H1 (cell line): ENCODE results near the gene ADK. TPM values are rescaled to one million over a fixed set of nuclear protein-coding genes. Genes with fewer than 3 reads are reported as not detected.

Source experiments
- CTCF ChIA-PET: fragments of 300-600 bp; sonication (Branson Sonifier 250); formaldehyde crosslinking; loops from one replicate; lab custom pipeline; 2021; ENCODE audit not compliant: partially characterized antibody; lab: Charles Lee
- POLR2A ChIA-PET: fragments of 300-600 bp; sonication (Branson Sonifier 250); formaldehyde crosslinking; loops from one replicate; lab custom pipeline; 2021; ENCODE audit warnings: inconsistent platforms; ENCODE audit not compliant: partially characterized antibody; lab: Charles Lee
- DNase-seq, 2 experiments: peaks; one replicate each; pipeline versions ENCODE4 v3.0.0 to v3.0.0-alpha.2; 2010 to 2022; ENCODE audit warnings: low spot score in 2 of 2, low read depth in 1 of 2, mixed read lengths in 1 of 2
- FAIRE-seq: peaks from 2 replicates; lab custom pipeline; 2011; peaks lifted over from hg19 to GRCh38; lab: Jason Lieb, UNC
- H2AFZ ChIP-seq: 2 replicates; pipeline ENCODE4 v1.8.1; 2012; ENCODE audit warnings: low read length, inconsistent platforms
- H2AK5ac ChIP-seq: 2 replicates; pipeline ENCODE4 v1.6.1; 2013; ENCODE audit warnings: low read depth, low read length
- H2BK120ac ChIP-seq: replicated peaks from 2 replicates; pipeline ENCODE3; 2013; ENCODE audit warnings: low read depth, low read length, inconsistent platforms
- H2BK12ac ChIP-seq: 2 replicates; pipeline ENCODE4 v1.6.1; 2013; ENCODE audit warnings: low read depth, low read length
- H2BK15ac ChIP-seq: 2 replicates; pipeline ENCODE4 v1.6.1; 2013; ENCODE audit warnings: low read length
- H2BK20ac ChIP-seq: 2 replicates; pipeline ENCODE4 v1.6.1; 2013; ENCODE audit warnings: low read length
- H2BK5ac ChIP-seq: 2 replicates; pipeline ENCODE4 v1.6.1; 2013; ENCODE audit warnings: low read depth, low read length
- H3K14ac ChIP-seq: 2 replicates; pipeline ENCODE4 v1.6.1; 2013; ENCODE audit warnings: inconsistent platforms; ENCODE audit not compliant: insufficient read length
- H3K18ac ChIP-seq: 2 replicates; pipeline ENCODE4 v1.6.1; 2013; ENCODE audit warnings: low read length; ENCODE audit errors: extremely low read depth
- H3K23ac ChIP-seq: 2 replicates; pipeline ENCODE4 v1.6.1; 2013; ENCODE audit warnings: inconsistent platforms; ENCODE audit not compliant: insufficient read length
- H3K23me2 ChIP-seq: 2 replicates; pipeline ENCODE4 v1.6.1; 2013; ENCODE audit warnings: low read depth, low read length
- H3K27ac ChIP-seq: 2 replicates; pipeline ENCODE4 v1.6.1; 2011; ENCODE audit warnings: low read depth, low read length, inconsistent platforms
- H3K27me3 ChIP-seq, 4 experiments: replicated peaks in 1 of 4; 1 replicate in 1 of 4; 2 replicates in 3 of 4; pipeline versions ENCODE4 v1.6.1 to v1.8.1; 2011 to 2013; ENCODE audit warnings: low read length in 3 of 4, mild to moderate bottlenecking in 3 of 4, inconsistent platforms in 2 of 4, mixed read lengths in 2 of 4, moderate library complexity in 1 of 4; ENCODE audit not compliant: control insufficient read depth in 3 of 4, insufficient read depth in 3 of 4; ENCODE audit errors: extremely low read depth in 1 of 4
- H3K36me3 ChIP-seq, 4 experiments: 2 replicates each; pipeline versions ENCODE4 v1.6.1 to v1.8.1; 2011 to 2013; ENCODE audit warnings: mild to moderate bottlenecking in 4 of 4, low read length in 3 of 4, moderate library complexity in 2 of 4, control low read depth in 1 of 4, inconsistent platforms in 1 of 4; ENCODE audit not compliant: insufficient read depth in 4 of 4, control insufficient read depth in 2 of 4
- H3K4ac ChIP-seq: replicated peaks from 2 replicates; pipeline ENCODE3; 2013; ENCODE audit warnings: low read length, low read depth, mixed read lengths, inconsistent platforms; ENCODE audit not compliant: insufficient read length
- H3K4me1 ChIP-seq, 4 experiments: replicated peaks in 1 of 4; 1 replicate in 1 of 4; 2 replicates in 3 of 4; pipeline versions ENCODE4 v1.6.1 to v1.8.1; 2011 to 2013; ENCODE audit warnings: low read length in 3 of 4, inconsistent platforms in 2 of 4, mixed read lengths in 1 of 4; ENCODE audit not compliant: insufficient read depth in 4 of 4, control insufficient read depth in 3 of 4
- H3K4me2 ChIP-seq, 2 experiments: 2 replicates each; pipeline versions ENCODE4 v1.6.1 to v1.8.1; 2011 to 2013; ENCODE audit warnings: low read depth in 2 of 2, low read length in 2 of 2, control low read depth in 1 of 2, inconsistent platforms in 1 of 2, mild to moderate bottlenecking in 1 of 2; ENCODE audit not compliant: insufficient read depth in 1 of 2
- H3K4me3 ChIP-seq, 4 experiments: fragments of 200-600, 300-600 bp in 1 of 4; sonication (generic), shearing (Covaris generic), sonication (Bioruptor Twin) in 1 of 4; 2 replicates each; pipeline versions ENCODE4 v1.5.1 to v1.8.1; 2011 to 2016; ENCODE audit warnings: low read length in 4 of 4, low read depth in 3 of 4, control low read depth in 2 of 4, inconsistent platforms in 2 of 4, mild to moderate bottlenecking in 2 of 4, mixed read lengths in 1 of 4, moderate library complexity in 1 of 4; ENCODE audit not compliant: insufficient read depth in 2 of 4; ENCODE audit errors: extremely low read depth in 1 of 4
- H3K56ac ChIP-seq: replicated peaks from 2 replicates; pipeline ENCODE3; 2013; ENCODE audit warnings: low read depth, mild to moderate bottlenecking, mixed read lengths, low read length, inconsistent platforms; ENCODE audit not compliant: insufficient read length
- H3K79me1 ChIP-seq: 2 replicates; pipeline ENCODE4 v1.6.1; 2013; ENCODE audit warnings: low read depth, low read length, control low read depth
- H3K79me2 ChIP-seq, 2 experiments: 2 replicates each; pipeline versions ENCODE4 v1.6.1 to v1.8.1; 2012 to 2013; ENCODE audit warnings: low read length in 2 of 2, mild to moderate bottlenecking in 2 of 2, inconsistent platforms in 1 of 2; ENCODE audit not compliant: insufficient read depth in 2 of 2, control insufficient read depth in 1 of 2
- H3K9ac ChIP-seq, 4 experiments: replicated peaks in 1 of 4; 1 replicate in 1 of 4; 2 replicates in 3 of 4; pipeline versions ENCODE4 v1.6.1 to v1.8.1; 2011 to 2013; ENCODE audit warnings: low read depth in 3 of 4, low read length in 3 of 4, control low read depth in 2 of 4, mild to moderate bottlenecking in 2 of 4, moderate library complexity in 2 of 4, inconsistent platforms in 1 of 4; ENCODE audit errors: extremely low read depth in 1 of 4
- H3K9me3 ChIP-seq, 2 experiments: 2 replicates each; pipeline versions ENCODE4 v1.6.1 to v1.8.1; 2012 to 2013; ENCODE audit warnings: mild to moderate bottlenecking in 2 of 2, moderate library complexity in 2 of 2, control low read depth in 1 of 2, inconsistent platforms in 1 of 2, low read depth in 1 of 2, low read length in 1 of 2, mixed read lengths in 1 of 2; ENCODE audit not compliant: insufficient read depth in 2 of 2
- H4K20me1 ChIP-seq, 2 experiments: replicated peaks in 1 of 2; 2 replicates each; pipeline versions ENCODE3 to v1.8.1; 2011 to 2013; ENCODE audit warnings: inconsistent platforms in 2 of 2, low read length in 2 of 2, mild to moderate bottlenecking in 1 of 2; ENCODE audit not compliant: insufficient read depth in 2 of 2, control insufficient read depth in 1 of 2
- H4K5ac ChIP-seq: 2 replicates; pipeline ENCODE4 v1.6.1; 2013; ENCODE audit warnings: low read length, low read depth, mixed read lengths, inconsistent platforms; ENCODE audit not compliant: insufficient read length
- H4K8ac ChIP-seq: 2 replicates; pipeline ENCODE4 v1.8.0; 2013; ENCODE audit warnings: mild to moderate bottlenecking, moderate library complexity, low read length, inconsistent platforms; ENCODE audit not compliant: insufficient read depth; ENCODE audit errors: extremely low read depth
- H4K91ac ChIP-seq: replicated peaks from 2 replicates; pipeline ENCODE3; 2013; ENCODE audit warnings: low read length, mixed read lengths, inconsistent platforms; ENCODE audit not compliant: insufficient read length
- WGBS, 2 experiments: shearing (Covaris generic) in 1 of 2; methylation state at CpG; one replicate each; pipeline versions ENCODE4 v1.1.6 to v1.1.7; 2013 to 2015; ENCODE audit warnings: low lambda C conversion rate in 2 of 2, mixed read lengths in 2 of 2, inconsistent platforms in 1 of 2, low coverage in 1 of 2, missing lambda C conversion rate in 1 of 2; ENCODE audit not compliant: insufficient replicate concordance in 2 of 2, insufficient coverage in 1 of 2, insufficient read length in 1 of 2; ENCODE audit errors: extremely low coverage in 1 of 2, missing lambda C conversion rate in 1 of 2; 5-methylcytosine and 5-hydroxymethylcytosine counted together
- polyA plus RNA-seq, 7 experiments: library from polyadenylated mRNA; depleted of rRNA in 3 of 7; stranded (reverse) in 5 of 7; unstranded in 2 of 7; fragments of >200 nt in 5 of 7; fragments of 200-250 nt in 2 of 7; gene quantifications; 1 replicate in 5 of 7; 2 replicates in 1 of 7; 4 replicates in 1 of 7; pipeline versions ENCODE4 v1.2.1 to v1.2.3, GENCODE V29; 2011 to 2013; ENCODE audit warnings: missing spikeins in 2 of 7, mixed read lengths in 2 of 7
- total RNA-seq: library from RNA; stranded (reverse); fragmentation: NEBNext Ultra II Directional; extraction: Animal tissue kit (Norgen Biotek cat#: 25700); gene quantifications from 2 replicates; pipeline ENCODE4 v1.2.1, GENCODE V29; 2021

The ADK gene
- total and polyA plus RNA-seq, 2 of the 8 experiments (the other 6 are each of a cell fraction or from before 2014, with no cell fraction given): 12.3 to 42.4 TPM

GRCh38 chr10:74335501-74335900, 184.5 kb downstream of the ADK start:
- Histone ChIP-seq H3K4ac (no peak overlapping the region), H3K4me3 (no peak overlapping the region), H2BK5ac (no peak overlapping the region), H3K79me2 (no peaks in the 10 kb centered on the region; a peak in 1 of 4 replicates), H3K18ac (no peak overlapping the region), H3K56ac (no peak overlapping the region), H3K79me1 (no peaks in the 10 kb centered on the region), H3K23ac (no peak overlapping the region), H2BK20ac (no peak overlapping the region), H2BK12ac (no peak overlapping the region), H2AFZ (no peak overlapping the region), H4K91ac (no peak overlapping the region), H3K9ac (no peak overlapping the region), H3K9me3 (peaks cover 4 to 5% of the 10 kb centered on the region in 2 experiments; a peak in 2 of 4 replicates), H3K14ac (no peak overlapping the region), H2AK5ac (no peak overlapping the region), H2BK15ac (no peak overlapping the region), H2BK120ac (no peak overlapping the region), H4K20me1 (no peaks in the 10 kb centered on the region), H4K8ac (no peak overlapping the region), H3K23me2 (no peaks in the 10 kb centered on the region), H3K4me1 (no peaks in the 10 kb centered on the region), H3K36me3 (no peaks in the 10 kb centered on the region), H3K27me3 (peaks cover 0 to 1% (median 0%) of the 10 kb centered on the region in 4 experiments; a peak in 1 of 7 replicates), H3K4me2 (no peak overlapping the region), H4K5ac (no peak overlapping the region), H3K27ac (no peak overlapping the region)
- POLR2A ChIA-PET: no interaction called here
- no peak for DNase-seq
- 77% methylated on average over 1 of the region's 1 CpG; no CpG with 5 or more reads in 1 of the 2 experiments for WGBS, 2 experiments
- FAIRE-seq: no peak
- CTCF ChIA-PET: no interaction called here
